Measurements from ENCODE around the gene STXBP5.
A peak's percentile ranks its signal among the peaks of the same experiment; 100 is the strongest.

The STXBP5 gene

DNA sequence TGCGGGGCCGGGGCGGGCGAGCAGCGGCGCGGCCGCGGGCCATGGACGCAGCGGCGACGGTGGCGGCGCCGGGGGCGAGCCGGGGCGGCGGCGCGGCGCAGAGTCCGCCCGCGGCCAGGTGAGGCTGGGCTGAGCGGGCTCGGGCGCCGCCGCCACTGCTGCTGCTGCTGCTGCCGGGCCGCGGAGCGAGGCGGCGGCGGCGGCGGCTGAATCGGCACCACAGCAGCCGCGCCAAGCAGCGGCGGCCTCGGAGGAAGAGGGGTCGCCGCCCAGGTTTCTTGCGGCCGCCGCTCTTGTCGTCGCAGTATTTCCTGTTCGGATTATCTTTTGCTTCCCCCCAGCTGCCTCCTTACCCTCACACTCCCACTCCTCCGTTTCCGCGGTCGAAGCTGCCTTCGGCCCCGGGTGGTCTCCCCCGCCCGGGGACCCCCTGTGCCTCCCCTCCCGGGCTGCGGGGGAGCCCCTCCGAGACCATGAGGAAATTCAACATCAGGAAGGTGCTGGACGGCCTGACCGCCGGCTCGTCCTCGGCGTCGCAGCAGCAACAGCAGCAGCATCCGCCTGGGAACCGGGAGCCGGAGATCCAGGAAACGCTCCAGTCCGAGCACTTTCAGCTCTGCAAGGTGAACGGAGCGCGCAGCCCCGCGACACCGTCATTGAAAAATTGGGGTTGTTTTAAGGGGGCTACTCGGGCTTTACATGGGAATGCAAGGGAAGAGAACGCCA lies at the start of gene STXBP5:
Gene STXBP5, plus strand, starts transcription at position 358 of the 726 bp plus-strand sequence. Its CDS starts 116 bp downstream, at position 474.
- H3K4me3 ChIP-seq = peak within 1 kb of the TSS; percentile 99
- H3K9me3 ChIP-seq (ENCODE audit: low read depth, low read length) = no peaks in the 10 kb centered on the region
- peak within 1 kb of the TSS; percentile 64; the same call in 1 of the 2 replicates for H3K27ac ChIP-seq
- no peaks in the 10 kb centered on the region for H3K36me3 ChIP-seq (ENCODE audit: insufficient read depth, low read length)
- no peak for DNase-seq (ENCODE audit: low read depth, low spot score)
- TF ChIP-seq EZH2 (IDR thresholded peaks at IDR 0.05) (no peak), POLR2AphosphoS5 (IDR thresholded peaks at IDR 0.05; ENCODE audit: borderline replicate concordance, low read depth, low read length) (no peak), FOXP2 (optimal IDR thresholded peaks at IDR 0.05; ENCODE audit: control extremely low read depth, extremely low read length, insufficient read depth) (no peak)
- H3K9ac ChIP-seq (ENCODE audit: insufficient read length) = peak within 1 kb of the TSS; percentile 69

GRCh38 chr6:147154454-147154853 lies 49.8 kb upstream of the STXBP5 start:
- no peak overlapping the region for H3K9ac ChIP-seq (ENCODE audit: insufficient read length)
- H3K9me3 ChIP-seq (ENCODE audit: low read depth, low read length) = no peaks in the 10 kb centered on the region
- H3K36me3 ChIP-seq (ENCODE audit: insufficient read depth, low read length) = no peaks in the 10 kb centered on the region
- no peak overlapping the region for H3K4me3 ChIP-seq
- DNase-seq (ENCODE audit: low read depth, low spot score) = no peak
- TF ChIP-seq FOXP2 (optimal IDR thresholded peaks at IDR 0.05; ENCODE audit: control extremely low read depth, extremely low read length, insufficient read depth) = no peak
- TF ChIP-seq POLR2AphosphoS5 (IDR thresholded peaks at IDR 0.05; ENCODE audit: borderline replicate concordance, low read depth, low read length) = no peak
- no peak for TF ChIP-seq EZH2 (IDR thresholded peaks at IDR 0.05)
- H3K27ac ChIP-seq = no peak overlapping the region

- DNase-seq (ENCODE audit: low read depth, low spot score) = no peak
- Histone ChIP-seq H3K9me3 (ENCODE audit: low read depth, low read length) (no peaks in the 10 kb centered on the region), H3K36me3 (ENCODE audit: insufficient read depth, low read length) (no peaks in the 10 kb centered on the region), H3K27ac (no peak overlapping the region), H3K9ac (ENCODE audit: insufficient read length) (no peak overlapping the region), H3K4me3 (no peak overlapping the region)
- no peak for TF ChIP-seq POLR2AphosphoS5 (IDR thresholded peaks at IDR 0.05; ENCODE audit: borderline replicate concordance, low read depth, low read length)
- no peak for TF ChIP-seq FOXP2 (optimal IDR thresholded peaks at IDR 0.05; ENCODE audit: control extremely low read depth, extremely low read length, insufficient read depth)
- no peak for TF ChIP-seq EZH2 (IDR thresholded peaks at IDR 0.05)
Observed at GRCh38 chr6:147156218-147156617, 48.0 kb upstream of the STXBP5 start.

GRCh38 chr6:147156799-147157382 lies 47.3 kb upstream of the STXBP5 start:
- no peak for DNase-seq (ENCODE audit: low read depth, low spot score)
- no peaks in the 10 kb centered on the region for H3K9me3 ChIP-seq (ENCODE audit: low read depth, low read length)
- H3K27ac ChIP-seq = no peak overlapping the region
- no peak overlapping the region for H3K9ac ChIP-seq (ENCODE audit: insufficient read length)
- no peak overlapping the region for H3K4me3 ChIP-seq
- H3K36me3 ChIP-seq (ENCODE audit: insufficient read depth, low read length) = no peaks in the 10 kb centered on the region
- no peak for TF ChIP-seq FOXP2 (optimal IDR thresholded peaks at IDR 0.05; ENCODE audit: control extremely low read depth, extremely low read length, insufficient read depth)
- no peak for TF ChIP-seq POLR2AphosphoS5 (IDR thresholded peaks at IDR 0.05; ENCODE audit: borderline replicate concordance, low read depth, low read length)
- no peak for TF ChIP-seq EZH2 (IDR thresholded peaks at IDR 0.05)

GRCh38 chr6:147157930-147158329 lies 46.3 kb upstream of the STXBP5 start:
- no peak overlapping the region for H3K27ac ChIP-seq
- no peaks in the 10 kb centered on the region for H3K36me3 ChIP-seq (ENCODE audit: insufficient read depth, low read length)
- no peak for TF ChIP-seq EZH2 (IDR thresholded peaks at IDR 0.05)
- no peak for DNase-seq (ENCODE audit: low read depth, low spot score)
- no peak overlapping the region for H3K4me3 ChIP-seq
- H3K9me3 ChIP-seq (ENCODE audit: low read depth, low read length) = no peaks in the 10 kb centered on the region
- no peak overlapping the region for H3K9ac ChIP-seq (ENCODE audit: insufficient read length)

DNA sequence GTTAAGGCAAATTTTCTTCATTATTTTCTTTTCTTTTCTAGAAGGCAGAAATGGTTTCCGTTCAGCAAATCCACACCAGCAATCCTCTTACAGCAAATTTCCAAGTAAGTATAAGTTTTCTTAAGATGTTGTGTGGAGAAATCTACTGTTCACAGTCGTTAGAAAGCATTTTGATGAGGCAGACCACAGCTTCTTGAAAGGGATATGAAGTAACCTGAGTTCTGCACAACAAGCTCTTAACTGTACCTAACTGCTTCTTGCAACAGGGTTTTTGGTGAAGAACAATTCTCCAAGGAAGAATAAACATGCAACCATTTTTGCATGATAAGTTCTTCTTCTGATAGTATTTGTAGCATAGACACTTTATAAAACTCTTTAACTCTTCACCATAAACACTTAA lies 45.3 kb upstream of the STXBP5 start:
- TF ChIP-seq EZH2 (IDR thresholded peaks at IDR 0.05) (no peak), POLR2AphosphoS5 (IDR thresholded peaks at IDR 0.05; ENCODE audit: borderline replicate concordance, low read depth, low read length) (no peak), FOXP2 (optimal IDR thresholded peaks at IDR 0.05; ENCODE audit: control extremely low read depth, extremely low read length, insufficient read depth) (no peak)
- DNase-seq (ENCODE audit: low read depth, low spot score) = no peak
- H3K9me3 ChIP-seq (ENCODE audit: low read depth, low read length) = no peaks in the 10 kb centered on the region
- no peaks in the 10 kb centered on the region for H3K36me3 ChIP-seq (ENCODE audit: insufficient read depth, low read length)
- H3K4me3 ChIP-seq = no peak overlapping the region
- no peak overlapping the region for H3K27ac ChIP-seq
- H3K9ac ChIP-seq (ENCODE audit: insufficient read length) = no peak overlapping the region

DNA sequence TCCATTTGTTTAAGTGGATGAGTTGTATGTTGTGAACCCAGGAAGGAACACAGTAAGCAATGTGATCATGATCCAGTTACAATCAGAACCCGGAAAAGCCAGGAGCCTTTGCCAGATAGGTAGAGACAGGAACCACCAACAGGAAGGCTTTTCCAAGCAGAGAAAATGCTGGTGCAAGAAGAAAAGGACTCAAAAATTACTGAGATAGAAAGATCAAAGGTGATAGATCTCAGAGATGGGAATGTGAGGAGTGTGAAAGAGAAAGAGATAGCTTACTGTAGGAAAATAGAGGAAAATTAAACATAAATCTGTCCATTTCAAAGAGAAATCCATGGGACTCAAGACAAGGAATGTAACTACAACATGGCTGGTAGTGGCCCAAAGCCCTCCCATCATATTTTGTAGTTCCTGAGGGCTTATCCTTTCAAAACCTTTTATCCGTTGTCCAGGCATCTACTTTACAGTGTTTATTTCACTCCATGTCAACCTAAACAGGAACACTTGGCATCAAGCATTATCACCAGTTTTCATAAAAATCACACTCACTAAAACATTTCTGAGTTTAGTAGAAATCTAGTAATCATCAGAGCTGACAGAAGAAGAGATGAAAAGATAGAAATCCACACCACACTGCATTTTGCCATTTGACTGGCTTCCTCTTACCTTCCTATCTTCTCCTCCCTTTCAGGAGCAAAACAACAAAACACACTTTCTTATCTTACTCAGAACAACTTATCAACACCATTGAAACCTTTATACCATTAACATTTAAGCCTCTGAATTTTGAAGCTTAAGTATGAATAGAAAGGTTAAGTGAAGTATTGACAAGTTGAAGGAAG lies 44.5 kb upstream of the STXBP5 start:
- TF ChIP-seq EZH2 (IDR thresholded peaks at IDR 0.05) (no peak), POLR2AphosphoS5 (IDR thresholded peaks at IDR 0.05; ENCODE audit: borderline replicate concordance, low read depth, low read length) (no peak)
- Histone ChIP-seq H3K9ac (ENCODE audit: insufficient read length) (no peak overlapping the region), H3K9me3 (ENCODE audit: low read depth, low read length) (no peaks in the 10 kb centered on the region), H3K27ac (no peak overlapping the region), H3K4me3 (no peak overlapping the region), H3K36me3 (ENCODE audit: insufficient read depth, low read length) (no peaks in the 10 kb centered on the region)
- DNase-seq (ENCODE audit: low read depth, low spot score) = no peak

DNA sequence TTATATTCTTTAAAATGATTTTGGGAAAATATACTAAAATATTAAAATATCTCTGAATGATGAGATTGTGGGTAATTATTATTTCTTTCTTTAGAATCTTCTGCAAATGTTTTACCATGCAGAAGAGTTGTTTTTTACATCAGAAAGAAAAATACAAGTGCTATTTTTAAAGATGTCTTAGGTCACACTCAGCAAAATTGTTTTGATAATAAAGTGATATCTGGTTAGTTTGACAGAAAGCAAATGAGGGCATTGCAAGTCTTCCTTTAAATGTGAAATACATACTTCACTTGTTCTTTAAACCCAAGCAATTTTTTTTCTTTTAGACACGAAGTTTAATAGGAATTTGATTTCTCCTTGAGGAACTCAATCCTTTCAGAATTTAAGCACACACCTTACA lies 43.6 kb upstream of the STXBP5 start:
- Histone ChIP-seq H3K27ac (no peak overlapping the region), H3K9ac (ENCODE audit: insufficient read length) (no peak overlapping the region), H3K9me3 (ENCODE audit: low read depth, low read length) (no peaks in the 10 kb centered on the region), H3K36me3 (ENCODE audit: insufficient read depth, low read length) (no peaks in the 10 kb centered on the region), H3K4me3 (no peak overlapping the region)
- DNase-seq (ENCODE audit: low read depth, low spot score) = no peak
- TF ChIP-seq FOXP2 (optimal IDR thresholded peaks at IDR 0.05; ENCODE audit: control extremely low read depth, extremely low read length, insufficient read depth) (no peak), POLR2AphosphoS5 (IDR thresholded peaks at IDR 0.05; ENCODE audit: borderline replicate concordance, low read depth, low read length) (no peak), EZH2 (IDR thresholded peaks at IDR 0.05) (no peak)
